ENCODE data around the gene PLXNB3.
"Not testable (repeated sequence)": the region's sequence is repeated elsewhere in the genome, so short reads cannot be mapped to it uniquely, and the experiment has no call there.

Gene PLXNB3

GRCh38 chrX:153800746-153801145 lies 36.7 kb downstream of the PLXNB3 start:
- in situ Hi-C loops (cut with HindIII; ENCODE audit: low pct_ligation_motif_present, low pct_unique_long_range_greater_than_20kb, low sequenced_read_pairs) = no loop called here
- DNase-seq = no peak

- in situ Hi-C loops (cut with HindIII; ENCODE audit: low pct_ligation_motif_present, low pct_unique_long_range_greater_than_20kb, low sequenced_read_pairs) = no loop called here
- DNase-seq = no peak
Observed at GRCh38 chrX:153801669-153802068, 37.6 kb downstream of the PLXNB3 start.

GRCh38 chrX:153802513-153803045 lies 38.5 kb downstream of the PLXNB3 start:
- DNase-seq = no peak
- in situ Hi-C loops (cut with HindIII; ENCODE audit: low pct_ligation_motif_present, low pct_unique_long_range_greater_than_20kb, low sequenced_read_pairs) = no loop called here

GRCh38 chrX:153803211-153804099 lies 39.4 kb downstream of the PLXNB3 start:
- no peak for DNase-seq
- in situ Hi-C loops (cut with HindIII; ENCODE audit: low pct_ligation_motif_present, low pct_unique_long_range_greater_than_20kb, low sequenced_read_pairs) = no loop called here

GRCh38 chrX:153804100-153804595 lies 40.1 kb downstream of the PLXNB3 start:
- no peak for DNase-seq
- in situ Hi-C loops (cut with HindIII; ENCODE audit: low pct_ligation_motif_present, low pct_unique_long_range_greater_than_20kb, low sequenced_read_pairs) = no loop called here

GRCh38 chrX:153804621-153805020 lies 40.6 kb downstream of the PLXNB3 start:
- in situ Hi-C loops (cut with HindIII; ENCODE audit: low pct_ligation_motif_present, low pct_unique_long_range_greater_than_20kb, low sequenced_read_pairs) = no loop called here
- no peak for DNase-seq

GRCh38 chrX:153805436-153805835 lies 41.4 kb downstream of the PLXNB3 start:
- DNase-seq = no peak
- in situ Hi-C loops (cut with HindIII; ENCODE audit: low pct_ligation_motif_present, low pct_unique_long_range_greater_than_20kb, low sequenced_read_pairs) = no loop called here

- in situ Hi-C loops (cut with HindIII; ENCODE audit: low pct_ligation_motif_present, low pct_unique_long_range_greater_than_20kb, low sequenced_read_pairs) = no loop called here
- DNase-seq = no peak
Observed at GRCh38 chrX:153806999-153807575, 43.0 kb downstream of the PLXNB3 start.

GRCh38 chrX:153807976-153808375 lies 43.9 kb downstream of the PLXNB3 start:
- DNase-seq = no peak
- in situ Hi-C loops (cut with HindIII; ENCODE audit: low pct_ligation_motif_present, low pct_unique_long_range_greater_than_20kb, low sequenced_read_pairs) = no loop called here

GRCh38 chrX:153812220-153812619 lies 48.2 kb downstream of the PLXNB3 start:
- in situ Hi-C loops (cut with HindIII; ENCODE audit: low pct_ligation_motif_present, low pct_unique_long_range_greater_than_20kb, low sequenced_read_pairs) = no loop called here
- DNase-seq = no peak

GRCh38 chrX:153813161-153813560 lies 49.1 kb downstream of the PLXNB3 start:
- in situ Hi-C loops (cut with HindIII; ENCODE audit: low pct_ligation_motif_present, low pct_unique_long_range_greater_than_20kb, low sequenced_read_pairs) = no loop called here
- no peak for DNase-seq

GRCh38 chrX:153814591-153815315 lies 50.7 kb downstream of the PLXNB3 start:
- no peak for DNase-seq
- in situ Hi-C loops (cut with HindIII; ENCODE audit: low pct_ligation_motif_present, low pct_unique_long_range_greater_than_20kb, low sequenced_read_pairs) = no loop called here

- DNase-seq = no peak
- in situ Hi-C loops (cut with HindIII; ENCODE audit: low pct_ligation_motif_present, low pct_unique_long_range_greater_than_20kb, low sequenced_read_pairs) = no loop called here
Observed at GRCh38 chrX:153816831-153817690, 53.0 kb downstream of the PLXNB3 start.

- in situ Hi-C loops (cut with HindIII; ENCODE audit: low pct_ligation_motif_present, low pct_unique_long_range_greater_than_20kb, low sequenced_read_pairs); DNase-seq: not testable (repeated sequence)
Observed at GRCh38 chrX:153818064-153818463, 54.0 kb downstream of the PLXNB3 start.

GRCh38 chrX:153818571-153819383 lies 54.7 kb downstream of the PLXNB3 start:
- in situ Hi-C loops (cut with HindIII; ENCODE audit: low pct_ligation_motif_present, low pct_unique_long_range_greater_than_20kb, low sequenced_read_pairs) = no loop called here
- DNase-seq = peak; percentile 2

- in situ Hi-C loops (cut with HindIII; ENCODE audit: low pct_ligation_motif_present, low pct_unique_long_range_greater_than_20kb, low sequenced_read_pairs) = no loop called here
- no peak for DNase-seq
Observed at GRCh38 chrX:153819384-153820040, 55.5 kb downstream of the PLXNB3 start.

GRCh38 chrX:153820601-153821000 lies 56.6 kb downstream of the PLXNB3 start:
- no peak for DNase-seq
- in situ Hi-C loops (cut with HindIII; ENCODE audit: low pct_ligation_motif_present, low pct_unique_long_range_greater_than_20kb, low sequenced_read_pairs) = no loop called here

All from ACHN (cell line).